Midbrain (tissue), 1 donor: ENCODE data around the gene CHRDL1.
A peak's percentile ranks its signal among the peaks of the same experiment; 100 is the strongest.
"Not testable (repeated sequence)": the region's sequence is repeated elsewhere in the genome, so short reads cannot be mapped to it uniquely, and the experiment has no call there.

Source experiments
- DNase-seq: peaks from one replicate; lab custom pipeline; 2025; lab: John Stamatoyannopoulos, UW

CHRDL1 gene

DNA sequence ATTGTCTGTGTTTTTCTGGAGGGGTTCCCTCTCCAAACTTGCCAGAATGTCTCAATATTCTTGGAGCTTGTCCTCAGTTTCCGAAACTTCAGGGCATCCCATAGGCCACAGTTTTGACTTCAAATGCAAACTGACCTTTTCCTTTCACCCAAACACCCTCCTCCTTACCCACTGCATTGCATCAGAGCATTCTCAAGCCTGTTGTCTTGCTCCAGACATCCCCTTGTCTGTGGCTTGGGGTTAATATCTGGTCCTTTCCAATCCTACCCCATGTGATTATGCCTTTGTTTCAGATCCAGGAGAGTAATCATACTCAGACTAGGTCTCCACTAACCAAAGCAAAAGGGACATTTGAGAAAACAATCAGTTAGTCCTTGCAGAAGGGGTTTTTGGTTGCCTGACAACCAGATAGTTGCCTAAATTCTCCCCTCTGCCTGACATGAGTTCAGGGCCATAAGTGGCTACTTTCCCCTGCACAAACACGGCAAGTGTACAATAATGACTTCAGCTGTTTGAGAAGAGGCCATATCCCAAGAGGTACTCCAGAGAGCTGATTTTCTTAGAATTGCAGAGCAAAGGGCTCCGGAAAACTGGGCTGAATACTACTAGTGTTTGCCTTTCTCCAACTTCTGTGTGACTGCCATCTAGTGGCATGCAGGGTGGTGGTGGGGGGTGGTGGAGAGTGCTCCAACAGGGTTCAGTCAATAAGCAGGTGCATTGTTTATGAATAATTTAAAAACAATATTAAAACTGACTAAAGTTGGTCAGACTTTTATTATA is 130.2 kb downstream of the CHRDL1 start:
- peak; percentile 27 for DNase-seq

DNA sequence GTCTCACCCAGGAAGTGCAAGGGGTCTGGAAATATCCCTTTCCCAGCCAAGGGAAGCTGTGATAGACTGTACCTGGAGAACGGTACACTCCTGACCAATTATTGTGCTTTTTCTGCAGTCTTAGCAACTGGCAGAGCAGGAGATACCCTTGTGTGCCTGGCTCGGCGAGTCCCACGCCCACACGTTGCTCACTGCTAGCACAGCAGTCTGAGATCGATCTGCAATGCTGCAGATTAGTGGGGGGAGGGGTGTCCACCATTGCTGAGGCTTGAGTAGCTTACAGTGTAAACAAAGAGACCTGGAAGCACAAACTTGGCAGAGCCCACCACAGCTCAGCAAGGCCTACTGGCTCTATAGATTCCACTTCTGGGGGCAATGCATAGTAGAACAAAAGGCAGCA is 138.5 kb downstream of the CHRDL1 start:
- DNase-seq: no peak

GRCh38 chrX:110654280-110654679 is 141.3 kb downstream of the CHRDL1 start:
- not testable (repeated sequence) for DNase-seq

GRCh38 chrX:110646386-110646785 is 149.2 kb downstream of the CHRDL1 start:
- no peak for DNase-seq
